ENCODE data around the gene CDK5. TPM values are rescaled to one million over a fixed set of nuclear protein-coding genes. Genes with fewer than 3 reads are reported as not detected.

CDK5 gene
- total and polyA plus RNA-seq, 2 of the 13 experiments (the other 11 are each of a cell fraction or from before 2014, with no cell fraction given): 16.4 to 21.3 TPM

GRCh38 chr7:151060416-151061212 lies 2.9 kb upstream of the CDK5 start (continued):
- TF ChIP-seq ZHX1 (CRISPR knock-in tag; IDR thresholded peaks at IDR 0.05; ENCODE audit: low read depth): 0 out of 2 replicates have a peak, but pooled peaks have one; percentile 14

GRCh38 chr7:151060113-151060415 lies 2.4 kb upstream of the CDK5 start:
- ChIA-PET POLR2A (interaction anchor here (1.4 to 4.4 kb wide), 4 partner anchors 22 to 32 kb away, joined by 4 to 144 read pairs (median 7); partner anchors contain the start of genes ABCB8, AGAP3, FASTK and TMUB1), CTCF (ENCODE audit: low intra/inter-chr PET ratio, low total read pairs) (interaction anchor here (0.8 kb wide), 1 partner anchor 51 kb away, joined by 3 read pairs; no protein-coding TSS in a partner anchor)
- FAIRE-seq (no peak), ATAC-seq (no peak), DNase-seq (ENCODE audit: low spot score) (no peak)
- peak overlapping the region; percentile 69 to 92 (median 90) for H3K4me3 ChIP-seq (replicated peaks in 1 of 3; ENCODE audit: insufficient read depth in 1 of 3, low read depth in 2 of 3, low read length in 3 of 3)
- H3K27ac ChIP-seq (ENCODE audit: extremely low read length, insufficient read depth, low read length): peak overlapping the region; percentile 86
- in situ Hi-C loops (cut with HindIII; ENCODE audit: extremely low pct_ligation_motif_present, low pct_unique_long_range_greater_than_20kb) (no loop called here), intact Hi-C loops (cut with micrococcal nuclease; ENCODE audit: unreplicated experiment) (no loop called here)
- no peaks in the 10 kb centered on the region for H3K9me3 ChIP-seq (ENCODE audit: low read length)
- H3K79me2 ChIP-seq (ENCODE audit: insufficient read depth, low read length): peaks cover 16% of the 10 kb centered on the region
- peaks cover 56% of the 10 kb centered on the region for H3K4me1 ChIP-seq (ENCODE audit: insufficient read depth, low read length)
- no TSS peak for BruUV-seq (replicated peaks)
- peak overlapping the region; percentile 71 for H3K9ac ChIP-seq (ENCODE audit: insufficient read depth, low read depth, low read length)
- H3K27me3 ChIP-seq (ENCODE audit: control insufficient read depth in 1 of 2, insufficient read depth in 2 of 2, low read length in 2 of 2): no peaks in the 10 kb centered on the region; a peak in 1 of 5 replicates
- H4K20me1 ChIP-seq (ENCODE audit: insufficient read depth, low read length): peaks cover 4% of the 10 kb centered on the region; the same call in 1 of the 2 replicates
- WGBS (ENCODE audit: low lambda C conversion rate): 2% methylated on average over 11 of the region's 17 CpGs
- no peak overlapping the region for H2AFZ ChIP-seq (ENCODE audit: low read length)
- H3K4me2 ChIP-seq (ENCODE audit: low read depth, low read length): peak overlapping the region; percentile 98
- peaks cover 1 to 8% of the 10 kb centered on the region in 2 experiments; a peak in 4 of 5 replicates for H3K36me3 ChIP-seq (replicated peaks in 1 of 2; ENCODE audit: control insufficient read depth in 1 of 2, insufficient read depth in 2 of 2, low read length in 2 of 2)
- TF ChIP-seq LCORL (IDR thresholded peaks at IDR 0.05): no peak
- TF ChIP-seq LCORL (CRISPR knock-in tag; IDR thresholded peaks at IDR 0.05): no peak
- no peak for TF ChIP-seq ARID2 (CRISPR knock-in tag; IDR thresholded peaks at IDR 0.05; ENCODE audit: borderline replicate concordance)
- no peak for TF ChIP-seq PRDM15 (CRISPR knock-in tag; IDR thresholded peaks at IDR 0.05)
- 0 out of 2 replicates have a peak, but pooled peaks have one; percentile 72 for TF ChIP-seq SMAD1 (CRISPR knock-in tag; IDR thresholded peaks at IDR 0.05; ENCODE audit: borderline replicate concordance, low read depth)
- TF ChIP-seq ZSCAN31 (CRISPR knock-in tag; IDR thresholded peaks at IDR 0.05; ENCODE audit: low read depth): no peak
- peak; percentile 29 for TF ChIP-seq AGO2 (optimal IDR thresholded peaks at IDR 0.05; ENCODE audit: low read depth, low read length)
- TF ChIP-seq RORA (CRISPR knock-in tag; IDR thresholded peaks at IDR 0.05): no peak
- no peak for TF ChIP-seq SMYD3 (CRISPR knock-in tag; IDR thresholded peaks at IDR 0.05)
- TF ChIP-seq ZNF251 (CRISPR knock-in tag; IDR thresholded peaks at IDR 0.05): no peak
- TF ChIP-seq AGO1 (IDR thresholded peaks at IDR 0.05; ENCODE audit: low read depth, low read length, poor library complexity, severe bottlenecking): peak; percentile 3
- no peak for TF ChIP-seq FOXP1 (IDR thresholded peaks at IDR 0.05)
- no peak for TF ChIP-seq FOXP1 (CRISPR knock-in tag; IDR thresholded peaks at IDR 0.05)
- 0 out of 2 replicates have a peak, but pooled peaks have one; percentile 9 for TF ChIP-seq ZNF704 (CRISPR knock-in tag; IDR thresholded peaks at IDR 0.05; ENCODE audit: borderline replicate concordance)

Data from HepG2 (cell line).